CD4-positive, alpha-beta T cell treated with Interleukin-21 for 1 hour (primary cell): ENCODE data around the gene CLIC5.

Experiments
- DNase-seq: peaks from one replicate; pipeline ENCODE4 v3.0.0-alpha.2; 2020

Gene CLIC5

GRCh38 chr6:45922728-45923351, 92.8 kb downstream of the CLIC5 start:
- peak; percentile 56 for DNase-seq

GRCh38 chr6:45921691-45922281, 93.9 kb downstream of the CLIC5 start:
- no peak for DNase-seq

GRCh38 chr6:45920819-45921511, 94.7 kb downstream of the CLIC5 start:
- DNase-seq = no peak

DNA sequence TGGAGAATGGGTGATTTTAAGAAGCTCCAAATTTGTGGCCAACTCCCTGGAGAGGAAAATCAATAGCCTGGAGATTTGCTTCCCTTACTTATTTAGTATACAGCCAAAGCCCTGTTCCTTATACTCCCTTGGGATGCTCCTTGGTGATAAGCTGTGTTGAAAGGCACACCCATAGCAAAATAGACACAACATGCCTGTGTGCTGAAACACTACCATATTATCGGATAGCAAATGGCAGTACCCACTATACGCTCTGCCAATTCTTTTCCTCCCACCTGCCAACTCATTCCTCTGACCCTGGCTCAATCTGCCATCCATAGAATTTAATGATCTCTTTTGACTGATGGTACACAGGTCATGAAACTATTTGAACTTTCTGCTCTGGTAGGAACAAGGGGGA, 98.2 kb downstream of the CLIC5 start:
- DNase-seq = no peak

GRCh38 chr6:45916692-45917091, 99.0 kb downstream of the CLIC5 start:
- DNase-seq = no peak

DNA sequence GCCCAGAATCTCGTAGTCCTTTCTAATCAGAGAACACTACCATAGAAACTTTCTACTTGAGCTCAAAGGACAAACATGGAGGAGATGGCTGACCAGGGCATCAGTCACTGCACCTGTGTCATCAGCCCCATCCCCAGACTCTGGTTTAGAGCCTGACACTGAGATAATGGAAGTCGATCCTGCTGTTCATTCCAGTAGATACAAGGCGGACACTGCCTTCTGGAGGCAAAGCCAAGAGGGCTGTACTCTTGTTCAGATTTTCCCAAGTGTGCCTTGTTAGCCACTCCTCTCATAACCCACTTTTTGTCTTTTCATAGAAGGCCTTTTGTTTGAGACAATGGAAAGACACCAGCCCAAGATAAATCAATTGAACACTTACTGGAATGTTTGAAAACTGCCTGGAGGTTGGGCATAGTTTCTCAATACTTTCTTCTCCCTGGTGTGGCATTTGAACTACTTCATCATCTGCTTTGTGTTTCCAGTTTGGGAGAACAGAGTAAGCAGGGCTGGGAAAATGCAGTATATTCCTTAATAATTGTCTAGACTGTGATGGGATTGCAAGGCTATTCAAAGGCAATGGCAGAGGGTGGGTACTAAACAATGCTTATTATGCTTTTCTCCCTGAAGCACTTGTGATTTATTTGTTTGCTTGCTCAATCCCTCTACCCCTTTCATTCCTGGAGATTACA, 99.7 kb downstream of the CLIC5 start:
- no peak for DNase-seq

- DNase-seq = no peak
Measured at GRCh38 chr6:45911691-45912090, 104.0 kb downstream of the CLIC5 start.

- DNase-seq = no peak
Measured at GRCh38 chr6:45903959-45904358, 111.7 kb downstream of the CLIC5 start.

DNA sequence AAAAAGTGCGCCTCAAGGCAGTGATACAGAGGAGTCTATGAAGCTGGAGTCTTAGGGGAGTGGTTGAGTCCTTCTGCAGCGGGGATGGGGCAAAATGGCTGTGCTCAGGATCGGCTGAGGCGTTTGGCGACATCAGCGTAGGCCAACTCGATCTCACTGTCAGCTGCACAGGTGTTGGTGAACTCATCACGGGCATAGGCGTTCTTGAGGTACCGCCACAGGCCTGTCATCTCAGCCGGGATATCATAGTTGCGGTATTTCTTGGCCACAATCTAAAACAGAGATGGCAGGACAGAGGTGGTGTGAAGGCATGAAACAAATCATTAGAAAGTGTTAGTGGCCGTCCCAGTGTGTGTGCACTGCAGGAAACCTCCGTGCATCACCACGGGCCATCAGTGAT, 112.7 kb downstream of the CLIC5 start:
- no peak for DNase-seq

GRCh38 chr6:45901767-45902650, 113.7 kb downstream of the CLIC5 start:
- no peak for DNase-seq

DNA sequence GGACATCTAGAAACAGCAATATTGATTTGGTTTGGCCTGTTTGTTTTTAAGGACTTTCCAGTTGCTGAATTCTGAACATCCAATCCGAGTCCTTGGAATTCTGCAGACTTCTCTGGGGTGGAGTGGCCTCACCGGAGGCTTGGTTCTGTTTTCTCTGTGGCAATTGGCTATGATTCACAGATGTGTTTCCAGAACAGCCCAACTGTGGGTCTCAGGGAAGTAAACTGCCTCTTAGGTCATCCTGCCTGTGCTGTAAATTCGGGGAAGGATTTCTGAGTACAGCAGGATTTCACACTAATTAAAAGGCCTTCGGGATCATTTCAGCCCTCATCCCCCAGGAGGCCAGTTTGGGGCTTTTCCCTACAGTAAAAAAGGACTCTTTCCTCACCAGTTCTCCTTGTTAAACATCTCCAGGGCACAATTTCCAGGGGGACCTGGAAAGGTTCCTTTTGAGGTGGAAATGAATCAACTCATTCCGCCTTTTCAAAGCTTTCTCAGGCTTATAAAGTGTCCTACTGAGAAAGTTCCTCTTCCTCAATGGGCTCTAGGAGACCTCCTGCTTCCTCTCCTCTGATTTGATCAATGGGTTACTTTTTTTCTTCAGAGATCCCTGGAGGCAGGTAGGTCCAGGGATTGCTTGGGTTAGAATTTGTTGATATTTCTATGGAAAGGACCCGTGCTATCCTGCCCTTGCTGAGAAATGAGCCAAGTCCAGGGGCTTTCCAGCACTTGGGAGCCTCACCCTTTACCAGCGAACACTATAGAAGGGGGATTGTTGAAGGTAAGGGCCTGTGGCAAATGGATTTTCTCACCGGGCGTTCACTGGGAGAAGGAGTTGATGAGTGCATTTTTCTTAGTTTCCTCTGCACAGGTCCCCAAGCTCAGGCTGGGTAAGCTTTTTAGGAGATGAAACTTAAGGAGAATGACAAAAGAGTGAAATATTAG, 114.6 kb downstream of the CLIC5 start:
- DNase-seq = no peak

DNA sequence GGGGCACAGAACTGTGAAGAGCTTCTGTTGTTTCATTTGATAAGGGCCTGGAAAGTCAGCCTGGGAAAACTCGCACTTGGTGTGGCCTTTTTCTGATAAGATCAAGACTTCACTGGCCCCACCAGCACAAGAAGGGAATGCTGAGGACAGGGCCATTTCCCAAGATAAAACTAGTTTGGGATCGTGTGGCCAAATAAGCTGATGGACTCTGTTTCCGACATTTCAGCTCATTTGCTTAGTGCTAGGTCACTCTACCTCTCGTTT, 116.0 kb downstream of the CLIC5 start:
- no peak for DNase-seq

DNA sequence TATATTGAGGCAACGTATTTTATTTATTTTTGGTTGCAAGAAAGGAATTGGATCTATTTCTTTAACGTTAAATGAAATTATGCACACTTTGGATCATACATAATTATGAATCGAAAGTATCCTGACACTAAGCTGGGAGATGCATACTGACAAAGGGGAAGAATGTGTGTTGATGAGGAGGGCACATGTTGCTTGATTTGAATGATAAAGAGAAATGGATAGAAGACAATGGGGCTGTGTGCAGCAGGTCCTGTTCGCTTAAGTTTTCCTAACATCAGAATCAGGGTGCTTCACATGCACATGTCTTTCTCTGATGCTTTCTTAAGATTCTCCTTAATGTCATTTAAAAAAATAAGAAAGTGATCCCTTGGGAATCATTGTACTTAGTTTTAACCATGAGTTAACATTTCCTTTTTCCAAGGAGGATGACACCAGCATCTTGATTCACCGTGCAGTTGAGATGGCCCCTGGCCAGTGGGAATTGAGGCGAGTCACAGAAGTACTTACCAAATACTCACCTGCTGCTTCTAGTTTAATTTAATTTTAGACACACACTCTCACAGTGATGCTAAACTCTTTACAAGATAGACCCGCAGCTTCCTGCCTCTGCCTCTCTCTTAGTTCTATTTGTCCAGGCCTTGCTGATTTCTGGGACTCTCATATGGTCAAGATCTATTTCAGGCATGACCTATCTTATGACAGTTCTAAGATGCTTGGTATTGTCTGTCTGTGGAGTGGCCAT, 116.5 kb downstream of the CLIC5 start:
- no peak for DNase-seq

- no peak for DNase-seq
Measured at GRCh38 chr6:45896783-45897441, 118.7 kb downstream of the CLIC5 start.

DNA sequence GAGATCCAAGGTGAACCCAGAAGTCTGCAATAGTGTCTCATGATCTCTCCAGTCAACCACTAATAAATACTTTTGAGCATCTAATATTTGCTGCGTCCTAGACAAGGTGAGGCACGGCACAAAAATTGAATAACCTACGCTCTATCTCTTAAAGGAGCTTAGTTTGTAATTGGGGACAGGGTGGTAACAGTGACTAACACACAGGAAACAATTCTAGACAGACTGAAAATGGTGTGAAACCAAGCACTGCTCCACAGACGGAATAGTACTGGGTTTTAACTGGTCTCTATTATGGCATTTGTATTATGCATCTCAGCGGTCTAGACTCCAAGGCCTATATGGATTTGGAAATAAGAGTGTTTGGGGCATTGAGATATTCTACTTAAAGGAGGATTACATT, 120.1 kb downstream of the CLIC5 start:
- DNase-seq = peak; percentile 21

- no peak for DNase-seq
Measured at GRCh38 chr6:45892696-45893245, 122.9 kb downstream of the CLIC5 start.

DNA sequence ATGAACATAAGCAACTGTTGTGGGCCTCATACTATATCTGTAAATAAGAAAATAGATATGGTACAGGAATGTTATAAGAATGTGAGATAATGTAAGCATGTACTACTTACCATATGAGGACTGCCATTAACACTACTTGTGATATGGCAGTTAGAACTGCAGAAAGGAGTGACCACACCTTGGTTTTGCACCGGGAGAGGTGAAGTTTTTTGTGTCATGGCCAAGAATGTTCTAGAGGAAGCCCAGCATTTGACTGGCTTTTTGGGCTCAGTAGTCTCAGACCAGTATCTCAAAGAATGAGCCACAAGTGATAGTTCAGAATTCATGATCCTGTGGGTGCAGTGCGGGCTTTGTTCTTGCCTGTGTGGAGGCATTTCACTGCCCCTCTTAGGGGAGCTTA, 123.5 kb downstream of the CLIC5 start:
- DNase-seq = no peak

DNA sequence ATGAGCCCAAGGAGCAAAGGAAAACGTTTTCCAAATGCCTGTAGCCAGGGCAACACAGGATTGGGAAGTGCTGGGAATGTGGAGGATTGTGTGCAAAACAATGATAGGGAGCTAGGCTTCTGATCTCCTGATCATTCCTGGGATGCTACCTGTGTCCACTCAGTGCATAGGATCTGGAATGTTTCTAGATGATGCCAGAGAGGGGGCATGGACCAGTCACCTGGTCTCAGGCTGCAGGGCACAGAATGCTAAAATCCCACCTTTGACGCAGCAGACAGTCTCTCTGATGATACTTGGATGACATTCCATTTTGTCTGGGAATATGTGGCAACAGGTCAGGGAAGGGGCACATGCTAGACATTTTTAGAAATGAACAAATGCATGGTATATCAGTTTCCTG, 128.9 kb downstream of the CLIC5 start:
- no peak for DNase-seq

GRCh38 chr6:45884336-45884735, 131.3 kb downstream of the CLIC5 start:
- DNase-seq = no peak

DNA sequence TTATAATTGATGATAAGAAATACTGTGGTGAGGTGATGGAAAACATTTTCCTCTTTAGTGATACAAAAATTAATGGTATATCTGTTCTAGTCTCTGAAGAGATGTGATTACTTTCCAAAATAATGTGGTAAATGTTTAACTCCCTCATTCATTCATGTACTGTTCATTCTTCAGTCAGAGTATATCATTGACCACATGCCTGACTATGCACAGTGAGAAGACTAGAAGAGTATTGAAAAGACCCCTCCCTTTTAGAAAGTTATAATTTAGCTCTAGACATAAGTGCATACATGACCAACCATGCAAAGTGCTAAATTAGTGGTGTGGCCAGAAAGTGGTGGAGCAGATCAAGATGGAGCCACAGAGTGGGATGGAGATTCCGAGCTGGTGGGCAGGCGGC, 133.0 kb downstream of the CLIC5 start:
- no peak for DNase-seq
